Left ventricle myocardium inferior (tissue), 1 donor: Measurements from ENCODE around the gene PPP2R2B. TPM values are rescaled to one million over a fixed set of nuclear protein-coding genes. Genes with fewer than 3 reads are reported as not detected.
A peak's percentile ranks its signal among the peaks of the same experiment; 100 is the strongest.

Source experiments
- DNase-seq: peaks from one replicate; pipeline ENCODE4 v3.0.0-alpha.2; 2020
- H3K27ac ChIP-seq: fragments of 200-600 bp; replicated peaks from 2 replicates; pipeline ENCODE4 v1.8.0; 2021
- H3K27me3 ChIP-seq: fragments of 200-600 bp; 2 replicates; pipeline ENCODE4 v1.8.0; 2021; ENCODE audit warnings: low read depth
- H3K36me3 ChIP-seq: fragments of 200-600 bp; 2 replicates; pipeline ENCODE4 v1.8.0; 2021
- H3K4me1 ChIP-seq: fragments of 200-600 bp; 2 replicates; pipeline ENCODE4 v1.8.0; 2021
- H3K4me3 ChIP-seq: fragments of 200-600 bp; 2 replicates; pipeline ENCODE4 v1.8.0; 2021; ENCODE audit warnings: mild to moderate bottlenecking, moderate library complexity
- H3K9me3 ChIP-seq: fragments of 200-600 bp; replicated peaks from 2 replicates; pipeline ENCODE4 v1.8.0; 2021
- CTCF ChIP-seq: fragments of 200-600 bp; IDR thresholded peaks from 2 replicates; pipeline ENCODE4 v1.8.0; 2021; ENCODE audit warnings: antibody characterized with exemption, mild to moderate bottlenecking, borderline replicate concordance
- intact Hi-C: fragments of 100-400 bp; cut with micrococcal nuclease; formaldehyde crosslinking; loops from one replicate; pipeline ENCODE4 v1.11.0; 2022
- total RNA-seq: library from RNA; stranded (reverse); fragmentation: NEBNext Ultra II Directional; extraction: Animal tissue kit (Norgen Biotek cat#: 25700); gene quantifications from one replicate; pipeline ENCODE4 v1.2.1, GENCODE V29; 2021
- donor health status: DM: no; HTN: yes; CAD: no; lungs with severe emphysema.

The PPP2R2B gene
- total RNA-seq, 1 donor from 2014 or later, result 0.11 TPM

DNA sequence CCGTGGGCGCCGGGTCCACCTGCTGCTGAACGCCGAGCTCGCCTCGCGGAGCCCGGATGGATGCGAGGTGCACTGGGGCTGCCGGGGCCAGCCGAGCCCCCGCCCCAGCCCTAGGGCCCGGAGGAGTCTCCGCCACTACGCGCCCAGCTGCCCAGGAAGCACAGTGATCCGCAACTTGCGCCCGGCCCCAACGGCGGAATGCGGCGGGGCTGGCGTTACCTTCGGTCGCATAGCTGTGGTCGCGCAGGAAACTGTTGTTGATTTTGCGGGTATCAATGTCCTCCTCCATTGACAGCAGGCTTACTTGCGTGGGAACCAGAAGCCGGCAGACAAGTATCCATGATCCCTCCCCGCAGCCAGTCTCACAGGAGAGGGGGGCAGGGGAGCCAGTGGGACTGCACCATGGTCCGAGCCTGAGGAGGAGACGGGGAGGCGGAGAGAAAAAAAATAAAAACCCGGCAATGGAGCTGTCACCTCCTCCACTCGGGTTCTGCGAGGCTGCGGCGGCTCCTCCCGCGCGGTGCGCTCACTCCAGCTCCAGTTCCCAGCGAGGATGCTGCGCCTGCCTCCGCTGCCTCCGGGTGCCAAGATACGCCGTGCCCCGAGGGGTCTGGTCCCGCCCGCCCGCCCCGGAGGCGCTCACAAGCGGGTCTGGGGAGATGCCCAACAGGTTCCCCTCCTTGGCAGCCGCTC, 628 bp downstream of the PPP2R2B start:
- Histone ChIP-seq H3K9me3 (no peaks in the 10 kb centered on the region), H3K4me3 (peak overlapping the region; percentile 64), H3K27ac (no peak overlapping the region), H3K36me3 (no peaks in the 10 kb centered on the region), H3K4me1 (peaks cover 21% of the 10 kb centered on the region), H3K27me3 (peaks cover 84% of the 10 kb centered on the region)
- DNase-seq, result no peak
- intact Hi-C loops, result no loop called here
- TF ChIP-seq CTCF, result no peak

DNA sequence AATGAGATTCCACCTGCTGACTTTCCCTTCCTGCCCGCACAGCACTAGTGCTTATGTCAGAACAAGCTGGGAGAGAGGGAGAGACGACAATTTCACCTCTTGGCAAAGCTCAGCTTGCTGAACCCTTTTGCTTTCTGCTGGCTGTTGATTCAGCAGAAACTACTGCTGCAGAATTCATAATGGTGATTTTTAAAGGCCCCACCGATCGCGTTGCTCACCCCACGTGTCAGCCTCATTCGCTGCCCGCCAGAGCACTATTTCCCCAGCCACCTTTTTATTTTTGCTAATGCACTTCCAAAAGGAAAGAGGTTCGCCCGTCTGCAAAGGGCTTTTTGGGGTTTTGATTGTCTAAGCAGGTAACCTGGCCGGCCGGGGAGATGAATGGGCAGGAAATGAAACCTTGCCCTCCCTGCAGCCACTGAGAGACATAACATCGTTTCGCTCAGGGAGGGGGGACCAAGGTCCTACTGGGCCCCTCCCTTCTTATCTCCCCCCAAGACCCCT, 1.3 kb downstream of the PPP2R2B start:
- peaks cover 21% of the 10 kb centered on the region for H3K4me1 ChIP-seq
- no peak overlapping the region for H3K27ac ChIP-seq
- no peaks in the 10 kb centered on the region for H3K9me3 ChIP-seq
- TF ChIP-seq CTCF, result no peak
- DNase-seq, result no peak
- H3K36me3 ChIP-seq, result no peaks in the 10 kb centered on the region
- intact Hi-C loops, result no loop called here
- peak overlapping the region; percentile 64 for H3K4me3 ChIP-seq
- H3K27me3 ChIP-seq, result peaks cover 85% of the 10 kb centered on the region

DNA sequence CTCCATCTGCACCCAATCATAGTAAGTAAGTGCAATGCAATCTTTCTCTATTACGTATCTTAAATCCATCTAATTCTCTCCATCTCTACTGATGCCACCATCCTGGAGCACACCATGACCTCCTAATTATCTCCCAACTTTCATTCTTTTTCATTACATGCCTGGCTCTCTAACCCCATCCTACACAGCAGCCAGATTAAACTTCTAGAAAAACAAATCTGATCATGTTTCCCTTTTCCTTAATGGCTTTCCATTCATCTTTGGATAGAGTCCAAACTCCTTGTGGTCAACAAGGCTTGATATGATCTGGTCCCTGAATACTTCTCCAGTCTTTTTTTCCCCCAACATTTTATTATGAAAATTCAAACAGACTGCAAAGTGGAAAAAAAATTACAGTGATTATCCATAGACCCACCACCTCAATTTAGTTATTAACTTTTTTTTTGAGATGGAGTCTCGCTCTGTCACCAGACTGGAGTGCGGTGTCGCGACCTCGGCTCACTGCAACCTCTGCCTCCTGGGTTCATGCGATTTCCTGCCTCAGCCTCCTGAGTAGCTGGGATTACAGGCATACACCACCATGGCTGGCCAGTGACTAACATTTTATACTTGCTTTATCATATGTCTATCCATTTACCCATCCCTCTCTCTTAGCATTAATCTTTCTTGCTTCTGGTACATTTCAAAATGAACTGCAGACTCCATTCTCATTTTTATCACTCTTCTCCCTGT, 5.2 kb downstream of the PPP2R2B start:
- TF ChIP-seq CTCF, result no peak
- Histone ChIP-seq H3K4me3 (no peak overlapping the region), H3K27ac (no peak overlapping the region), H3K9me3 (no peaks in the 10 kb centered on the region), H3K27me3 (peaks cover 55% of the 10 kb centered on the region), H3K36me3 (no peaks in the 10 kb centered on the region), H3K4me1 (peaks cover 15% of the 10 kb centered on the region)
- no peak for DNase-seq
- intact Hi-C loops, result no loop called here

- intact Hi-C loops, result no loop called here
- Histone ChIP-seq H3K27ac (no peak overlapping the region), H3K9me3 (no peaks in the 10 kb centered on the region), H3K4me1 (peaks cover 3% of the 10 kb centered on the region), H3K27me3 (peaks cover 43% of the 10 kb centered on the region), H3K4me3 (no peak overlapping the region), H3K36me3 (no peaks in the 10 kb centered on the region)
- TF ChIP-seq CTCF, result no peak
- no peak for DNase-seq
Observed at GRCh38 chr5:146872188-146872587, 6.4 kb downstream of the PPP2R2B start.

- Histone ChIP-seq H3K9me3 (no peaks in the 10 kb centered on the region), H3K36me3 (no peaks in the 10 kb centered on the region), H3K27me3 (peaks cover 3% of the 10 kb centered on the region), H3K27ac (no peak overlapping the region), H3K4me1 (no peaks in the 10 kb centered on the region), H3K4me3 (no peak overlapping the region)
- intact Hi-C loops, result no loop called here
- TF ChIP-seq CTCF, result no peak
- DNase-seq, result no peak
Observed at GRCh38 chr5:146867996-146868708, 10.4 kb downstream of the PPP2R2B start.
